A673 (cell line): ENCODE measurements around the gene HOXA6. TPM values are rescaled to one million over a fixed set of nuclear protein-coding genes. Genes with fewer than 3 reads are reported as not detected.
A peak's percentile ranks its signal among the peaks of the same experiment; 100 is the strongest.

Source experiments
- microRNA-seq: library from miRNA; unstranded; fragments of <30 nt; microRNA quantifications from one replicate; pipeline ENCODE4 v1.2.0, GENCODE V29; 2021
- total RNA-seq: library from RNA; stranded (reverse); gene quantifications from 2 replicates; pipeline ENCODE4 v1.2.3, GENCODE V29; 2021

The HOXA6 gene
- total RNA-seq, 1 experiment from 2014 or later, result not detected

Small RNA genes within 50 kb of the gene (microRNA-seq; reads per million reads assigned to microRNA genes)
- 26.7 reads per million, percentile 47 among the genes with 10 or more reads in this experiment for gene MIR196B

Other genes starting within 250 kb of the HOXA6 start
- gene HOXA1, start 51.8 kb downstream of the HOXA6 start, total RNA-seq, result not detected in 2 replicates
- not detected in 2 replicates for gene HOXA2, start 45.1 kb downstream of the HOXA6 start, total RNA-seq
- not detected in 2 replicates for gene HOXA4, start 17.0 kb downstream of the HOXA6 start, total RNA-seq
- gene HOXA5, start 4.1 kb downstream of the HOXA6 start, total RNA-seq, result not detected in 2 replicates
- not detected in 2 replicates for gene HOXA3, start 4.8 kb upstream of the HOXA6 start, total RNA-seq
- gene HOXA7, start 8.9 kb upstream of the HOXA6 start, total RNA-seq, result 0.56 and 1.5 TPM in 2 replicates
- gene HOXA9, start 17.8 kb upstream of the HOXA6 start, total RNA-seq, result not detected in 2 replicates
- not detected in 2 replicates for gene HOXA10, start 26.5 kb upstream of the HOXA6 start, total RNA-seq
- not detected in 2 replicates for gene HOXA11, start 37.5 kb upstream of the HOXA6 start, total RNA-seq
- not detected in 2 replicates for gene HOXA13, start 52.3 kb upstream of the HOXA6 start, total RNA-seq
- gene EVX1, start 95.0 kb upstream of the HOXA6 start, total RNA-seq, result not detected in 2 replicates